IgD-negative memory B cell (primary cell): ENCODE results near the gene ANKRD24. TPM values are rescaled to one million over a fixed set of nuclear protein-coding genes. Genes with fewer than 3 reads are reported as not detected.
"Not testable (repeated sequence)": the region's sequence is repeated elsewhere in the genome, so short reads cannot be mapped to it uniquely, and the experiment has no call there.

ENCODE experiments used
- H3K27ac Mint-ChIP-seq, 3 donors: one replicate each; pipeline ENCODE4 v1.8.0; 2020 to 2022; ENCODE audit warnings: mild to moderate bottlenecking in 3 of 3, mixed read lengths in 3 of 3, moderate library complexity in 1 of 3
- H3K27me3 Mint-ChIP-seq: one replicate; pipeline ENCODE4 v1.8.0; 2021; ENCODE audit warnings: mixed read lengths
- H3K36me3 Mint-ChIP-seq: one replicate; pipeline ENCODE4 v1.8.0; 2020; ENCODE audit warnings: mild to moderate bottlenecking, mixed read lengths
- H3K4me1 Mint-ChIP-seq, 3 donors: one replicate each; pipeline ENCODE4 v1.8.0; 2020 to 2022; ENCODE audit warnings: mixed read lengths in 3 of 3, mild to moderate bottlenecking in 1 of 3
- H3K4me3 Mint-ChIP-seq, 4 donors: one replicate each; pipeline ENCODE4 v1.8.0; 2020 to 2022; ENCODE audit warnings: mild to moderate bottlenecking in 4 of 4, mixed read lengths in 4 of 4, moderate library complexity in 3 of 4
- H3K9me3 Mint-ChIP-seq, 3 donors: one replicate each; pipeline ENCODE4 v1.8.0; 2020 to 2021; ENCODE audit warnings: mixed read lengths in 3 of 3, mild to moderate bottlenecking in 1 of 3
- polyA plus RNA-seq: library from polyadenylated mRNA; unstranded; fragments of 300-500 nt; fragmentation: Illumina TruSeq; gene quantifications from one replicate; pipeline ENCODE4 v1.2.3, GENCODE V29; 2021

The ANKRD24 gene
- polyA plus RNA-seq, 1 donor from 2014 or later, result not detected

DNA sequence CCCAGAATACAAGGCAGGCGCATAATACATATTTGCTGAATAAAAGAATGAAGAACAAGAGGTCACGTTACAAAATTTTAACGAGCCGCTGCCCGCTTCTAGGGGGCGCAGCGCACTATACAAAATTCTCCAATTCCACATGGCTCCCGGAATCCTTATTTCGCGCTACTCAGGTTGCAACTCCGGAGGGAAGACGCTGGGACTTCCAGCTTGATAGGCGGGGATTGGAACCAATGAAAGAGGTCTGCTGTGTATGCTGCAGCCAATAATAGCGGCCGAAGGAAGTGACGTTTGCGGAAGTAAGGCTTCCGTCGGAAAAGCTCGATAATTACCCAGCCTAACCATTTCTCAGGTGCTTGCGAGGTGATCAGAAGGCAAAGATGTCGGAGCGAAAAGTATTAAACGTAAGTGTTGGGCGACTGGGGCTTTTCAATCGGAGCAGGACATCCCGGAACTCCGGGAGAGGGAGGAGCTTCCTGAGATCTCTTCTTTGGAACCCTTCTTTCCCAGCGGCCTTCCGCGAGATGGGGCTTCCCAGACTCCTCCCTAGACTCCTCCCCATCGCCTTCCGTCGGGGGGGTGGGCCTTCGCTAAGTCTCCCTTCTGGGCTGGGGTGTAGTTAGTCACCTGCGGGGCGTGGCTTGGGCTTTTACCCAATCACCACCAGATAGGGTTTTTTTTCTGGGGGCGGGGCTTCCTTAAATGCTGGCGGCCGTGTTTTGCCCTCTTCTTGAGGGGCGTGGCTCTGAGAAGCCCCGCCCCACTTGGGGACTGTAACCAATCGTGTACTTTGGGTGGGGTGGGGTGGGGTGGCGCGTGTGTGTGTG, 64.5 kb downstream of the ANKRD24 start, which contains the start of gene YJU2:
TSS of gene YJU2 (plus strand) at position 314 of the 827 bp plus-strand sequence. CDS start at position 381, 67 bp downstream.
- H3K9me3 Mint-ChIP-seq, result peaks cover 2 to 3% (median 3%) of the 10 kb centered on the region in 3 donors
- H3K36me3 Mint-ChIP-seq, result peaks cover 12% of the 10 kb centered on the region

DNA sequence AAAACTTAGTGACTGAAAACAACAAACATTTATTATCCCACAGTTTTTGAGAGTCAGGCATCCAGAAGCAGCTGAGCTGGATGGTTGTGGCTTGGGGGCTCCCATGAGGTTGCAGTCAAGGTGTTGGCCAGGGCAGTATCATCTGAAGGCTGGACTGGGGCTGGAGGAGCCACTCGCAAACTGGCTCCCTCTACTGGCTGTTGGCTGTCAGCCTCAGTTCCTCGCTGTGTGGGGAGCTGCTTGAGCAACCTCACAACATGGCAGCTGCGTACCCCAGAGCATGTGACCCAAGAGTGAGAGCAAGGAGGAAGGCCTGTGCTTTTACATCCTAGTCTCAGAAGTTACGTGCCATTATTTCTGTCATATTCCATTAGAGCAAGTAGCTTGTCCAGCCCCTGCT, 74.1 kb downstream of the ANKRD24 start:
- H3K27ac Mint-ChIP-seq, result peak overlapping the region in 1 of 3 donors; percentile 10
- peaks cover 10% of the 10 kb centered on the region for H3K36me3 Mint-ChIP-seq
- H3K4me1 Mint-ChIP-seq, result peaks cover 0 to 5% (median 4%) of the 10 kb centered on the region in 3 donors
- peaks cover 0 to 3% (median 2%) of the 10 kb centered on the region in 3 donors for H3K9me3 Mint-ChIP-seq
- H3K4me3 Mint-ChIP-seq, result no peak overlapping the region
- no peaks in the 10 kb centered on the region for H3K27me3 Mint-ChIP-seq

More for the DNA sequence above, 64.5 kb downstream of the ANKRD24 start, which contains the start of gene YJU2:
- peaks cover 3 to 12% (median 9%) of the 10 kb centered on the region in 3 donors for H3K4me1 Mint-ChIP-seq
- peak within 1 kb of the TSS; percentile 88 to 99 (median 98) for H3K4me3 Mint-ChIP-seq
- H3K27me3 Mint-ChIP-seq, result no peaks in the 10 kb centered on the region
- peak within 1 kb of the TSS; percentile 92 to 100 (median 100) for H3K27ac Mint-ChIP-seq

DNA sequence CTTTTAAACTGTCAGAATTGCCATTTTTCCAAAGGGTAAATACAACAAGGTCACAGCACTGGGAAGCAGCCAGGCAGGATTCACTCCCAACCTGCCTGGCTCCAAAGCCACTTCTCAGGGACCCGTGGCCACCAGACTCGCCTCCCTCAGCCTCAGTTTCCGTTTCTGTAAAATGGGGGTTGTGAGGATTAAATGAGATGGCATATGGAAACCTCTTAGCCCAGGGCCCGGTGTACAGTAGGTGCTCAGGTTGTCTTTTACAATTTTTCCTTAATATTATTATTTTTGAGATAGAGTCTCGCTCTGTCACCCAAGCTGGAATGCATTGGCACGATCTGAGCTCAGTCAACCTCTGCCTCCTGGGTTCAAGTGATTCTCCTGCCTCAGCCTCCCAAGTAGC, 74.5 kb downstream of the ANKRD24 start:
- no peak overlapping the region for H3K4me3 Mint-ChIP-seq
- no peak overlapping the region for H3K27ac Mint-ChIP-seq
- H3K4me1 Mint-ChIP-seq, result peaks cover 0 to 5% (median 4%) of the 10 kb centered on the region in 3 donors
- no peaks in the 10 kb centered on the region for H3K27me3 Mint-ChIP-seq
- H3K36me3 Mint-ChIP-seq, result peaks cover 10% of the 10 kb centered on the region
- H3K9me3 Mint-ChIP-seq, result peaks cover 0 to 3% (median 2%) of the 10 kb centered on the region in 3 donors

DNA sequence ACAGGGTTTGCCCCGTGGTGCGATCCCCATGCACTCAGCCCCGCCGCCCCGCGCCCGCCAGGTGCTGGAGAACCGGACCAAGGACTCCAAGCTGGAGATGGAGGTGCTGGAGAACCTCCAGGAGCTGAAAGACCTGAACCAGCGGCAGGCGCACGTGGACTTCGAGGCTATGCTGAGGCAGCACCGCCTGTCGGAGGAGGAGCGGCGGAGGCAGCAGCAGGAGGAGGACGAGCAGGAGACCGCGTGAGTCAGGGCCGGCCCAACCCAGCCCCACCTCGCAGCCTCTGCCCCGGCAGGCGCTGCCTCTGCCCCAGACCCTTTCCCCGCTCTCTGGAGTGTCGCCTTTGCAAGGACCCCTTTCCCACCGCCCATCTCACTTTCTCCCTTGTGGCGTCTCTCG, 75.7 kb downstream of the ANKRD24 start:
- H3K4me1 Mint-ChIP-seq, result peaks cover 0 to 5% (median 4%) of the 10 kb centered on the region in 3 donors
- no peak overlapping the region for H3K27ac Mint-ChIP-seq
- H3K9me3 Mint-ChIP-seq, result peaks cover 0 to 3% (median 2%) of the 10 kb centered on the region in 3 donors
- H3K4me3 Mint-ChIP-seq, result no peak overlapping the region
- H3K27me3 Mint-ChIP-seq, result no peaks in the 10 kb centered on the region
- peaks cover 7% of the 10 kb centered on the region for H3K36me3 Mint-ChIP-seq

DNA sequence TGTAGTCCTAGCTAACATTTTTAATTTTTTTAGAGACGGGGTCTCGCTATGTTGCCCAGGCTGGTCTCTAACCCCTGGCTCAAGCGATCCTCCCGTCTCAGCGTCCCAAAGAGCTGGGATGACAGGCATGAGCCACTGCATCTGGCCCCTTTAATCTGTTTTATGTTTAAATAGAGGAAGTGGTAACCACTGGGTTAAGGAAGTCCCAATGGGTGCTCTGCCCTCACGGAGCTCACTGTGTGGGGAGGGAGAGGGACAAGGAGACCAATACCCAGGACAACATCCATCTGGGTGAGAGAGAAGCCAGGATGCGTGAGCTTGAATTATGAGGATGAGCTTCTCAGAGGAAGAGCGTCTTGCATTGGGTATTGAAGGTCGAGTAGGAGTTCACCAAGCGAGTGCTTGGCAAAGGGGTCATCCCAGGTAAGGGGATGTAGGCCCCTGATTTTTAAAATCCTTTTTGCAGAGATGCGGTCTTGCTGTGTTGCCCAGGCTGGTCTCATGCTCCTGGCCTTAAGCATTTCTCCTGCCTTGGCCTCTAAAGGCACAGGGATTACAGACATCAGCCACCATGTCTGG, 78.2 kb downstream of the ANKRD24 start:
- Mint-ChIP-seq H3K4me3 (no peak overlapping the region), H3K36me3 (peaks cover 3% of the 10 kb centered on the region), H3K27me3 (no peaks in the 10 kb centered on the region), H3K27ac (peak overlapping the region; percentile 5 to 52 (median 18)), H3K9me3 (no peaks in the 10 kb centered on the region), H3K4me1 (peaks cover 0 to 5% (median 4%) of the 10 kb centered on the region in 3 donors)

DNA sequence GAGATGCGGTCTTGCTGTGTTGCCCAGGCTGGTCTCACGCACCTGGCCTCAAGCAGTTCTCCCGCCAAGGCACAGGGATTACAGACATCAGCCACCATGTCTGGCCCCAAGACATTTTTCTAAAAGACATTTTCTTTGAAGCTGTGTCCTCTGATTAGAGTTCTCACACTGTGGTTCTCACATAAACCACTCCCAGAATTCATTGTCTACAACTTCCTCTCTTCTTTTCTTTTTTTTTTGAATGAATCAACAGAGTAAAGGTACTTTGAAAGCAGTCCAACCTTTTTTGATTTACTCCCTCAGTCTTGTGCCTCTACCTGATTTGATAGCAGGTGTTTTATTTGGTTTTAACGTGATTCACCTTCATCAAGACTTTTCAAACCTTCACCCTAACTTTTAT, 82.3 kb downstream of the ANKRD24 start:
- Mint-ChIP-seq H3K4me3 (peak overlapping the region in 2 of 4 donors; percentile 17 to 33), H3K4me1 (peaks cover 0 to 12% (median 4%) of the 10 kb centered on the region in 3 donors)

DNA sequence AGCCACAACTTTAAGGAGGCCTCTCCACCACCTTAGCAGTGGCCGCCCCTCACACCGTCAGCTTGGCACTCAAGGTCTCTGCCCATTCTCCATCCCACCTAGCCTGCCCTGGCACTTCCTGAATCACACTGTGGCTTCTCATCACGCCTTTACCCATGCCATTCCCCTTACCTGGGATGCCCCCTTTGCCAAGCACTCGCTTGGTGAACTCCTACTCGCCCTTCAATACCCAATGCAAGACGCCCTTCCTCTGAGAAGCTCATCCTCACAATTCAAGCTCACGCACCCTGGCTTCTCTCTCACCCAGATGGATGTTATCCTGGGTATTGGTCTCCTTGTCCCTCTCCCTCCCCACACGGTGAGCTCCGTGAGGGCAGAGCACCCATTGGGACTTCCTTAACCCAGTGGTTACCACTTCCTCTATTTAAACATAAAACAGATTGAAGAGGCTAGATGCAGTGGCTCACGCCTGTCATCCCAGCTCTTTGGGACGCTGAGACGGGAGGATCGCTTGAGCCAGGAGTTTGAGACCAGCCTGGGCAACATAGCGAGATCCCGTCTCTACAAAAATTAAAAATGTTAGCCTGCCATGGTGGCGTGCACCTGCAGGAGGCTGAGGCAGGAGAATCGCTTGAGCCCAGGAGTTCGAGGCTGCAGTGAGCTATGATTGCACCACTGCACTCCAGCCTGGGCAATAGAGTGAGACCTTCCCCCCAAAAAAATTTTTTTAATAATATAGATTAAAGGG, 83.9 kb downstream of the ANKRD24 start:
- Mint-ChIP-seq H3K27me3 (no peaks in the 10 kb centered on the region), H3K4me3 (no peak overlapping the region), H3K4me1 (peaks cover 0 to 10% (median 0%) of the 10 kb centered on the region in 3 donors), H3K27ac (peak overlapping the region in 2 of 3 donors; percentile 14 to 89), H3K9me3 (no peaks in the 10 kb centered on the region), H3K36me3 (peaks cover 5% of the 10 kb centered on the region)

More for the DNA sequence above, 82.3 kb downstream of the ANKRD24 start:
- Mint-ChIP-seq H3K36me3 (peaks cover 3% of the 10 kb centered on the region), H3K27ac (peak overlapping the region; percentile 18 to 86 (median 39)), H3K27me3 (no peaks in the 10 kb centered on the region), H3K9me3 (no peaks in the 10 kb centered on the region)

DNA sequence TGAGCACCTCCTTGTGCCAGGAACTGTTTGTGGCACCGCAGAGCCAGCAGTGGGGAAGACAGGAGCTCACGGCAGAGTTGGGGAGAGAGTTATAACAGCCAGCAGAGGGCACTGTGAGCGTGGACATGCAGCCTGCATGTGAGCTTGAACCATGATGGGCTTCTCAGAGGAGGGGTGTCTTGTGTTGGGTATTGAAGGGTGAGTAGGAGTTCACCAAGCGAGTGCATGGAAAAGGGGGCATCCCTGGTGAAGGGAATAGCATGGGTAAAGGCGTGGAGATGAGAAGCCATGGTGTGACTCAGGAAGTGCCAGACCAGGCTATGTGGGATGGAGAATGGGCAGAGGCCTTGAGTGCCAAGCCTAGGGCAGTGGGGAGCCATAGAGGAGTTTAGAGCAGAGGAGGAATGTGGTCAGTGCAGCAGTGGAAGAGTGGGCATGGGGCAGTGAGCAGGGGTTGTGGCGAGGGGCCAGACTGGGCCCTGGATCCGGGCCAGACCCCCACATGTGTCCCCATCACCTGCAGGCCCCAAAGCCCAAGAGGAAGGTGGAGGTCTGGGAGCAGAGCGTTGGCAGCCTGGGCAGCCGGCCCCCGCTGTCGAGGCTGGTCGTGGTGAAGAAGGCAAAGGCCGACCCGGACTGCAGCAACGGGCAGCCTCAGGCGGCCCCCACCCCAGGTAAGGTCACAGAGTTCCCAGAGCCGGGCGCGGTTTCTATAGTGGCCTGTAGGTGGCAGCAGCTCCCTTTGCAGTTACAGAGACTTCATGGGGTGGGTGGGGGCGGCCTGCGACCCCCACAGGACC, 84.8 kb downstream of the ANKRD24 start:
- Mint-ChIP-seq H3K27me3 (no peaks in the 10 kb centered on the region), H3K4me1 (peaks cover 0 to 10% (median 0%) of the 10 kb centered on the region in 3 donors), H3K36me3 (peaks cover 5% of the 10 kb centered on the region), H3K4me3 (peak overlapping the region in 1 of 4 donors; percentile 60), H3K9me3 (no peaks in the 10 kb centered on the region), H3K27ac (peak overlapping the region in 1 of 3 donors; percentile 40)

DNA sequence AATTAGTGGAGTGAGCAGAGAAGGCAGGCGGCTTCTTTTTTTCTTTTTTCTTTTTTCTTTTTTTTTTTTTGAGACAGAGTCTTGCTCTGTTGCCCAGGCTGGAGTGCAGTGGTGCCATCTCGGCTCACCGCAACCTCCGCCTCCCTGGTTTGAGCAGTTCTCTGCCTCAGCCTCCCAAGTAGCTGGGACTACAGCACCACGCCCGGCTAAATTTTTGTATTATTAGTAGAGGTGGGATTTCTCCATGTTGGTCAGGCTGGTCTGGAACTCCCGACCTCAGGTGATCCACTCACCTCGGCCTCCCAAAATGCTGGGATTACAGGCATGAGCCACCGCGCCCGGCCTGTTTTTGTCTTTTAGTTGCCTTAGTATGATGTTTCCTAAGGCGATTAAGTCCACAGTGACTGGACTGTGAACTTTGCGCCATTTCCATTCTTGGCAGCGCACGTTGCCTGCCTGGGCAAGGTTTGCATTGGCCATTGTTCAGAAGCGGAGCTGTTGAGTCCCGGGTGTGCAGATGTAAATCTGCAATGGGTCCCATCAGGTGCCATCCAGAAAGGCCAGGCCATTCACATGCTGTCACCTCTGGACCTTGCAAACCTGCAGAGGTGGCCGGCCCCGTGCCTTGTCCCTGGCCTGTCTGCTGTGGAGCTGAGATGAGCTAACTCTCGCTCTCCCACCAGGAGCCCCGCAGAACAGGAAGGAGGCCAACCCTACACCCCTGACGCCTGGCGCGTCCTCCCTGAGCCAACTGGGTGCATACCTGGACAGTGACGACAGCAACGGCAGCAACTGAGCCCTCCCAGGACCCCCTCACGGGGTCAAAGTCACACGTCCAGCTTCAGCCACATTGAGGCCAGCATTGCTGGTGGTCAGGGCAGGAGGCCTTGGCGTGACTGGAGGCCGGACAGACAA, 85.7 kb downstream of the ANKRD24 start:
- H3K36me3 Mint-ChIP-seq, result peaks cover 5% of the 10 kb centered on the region

DNA sequence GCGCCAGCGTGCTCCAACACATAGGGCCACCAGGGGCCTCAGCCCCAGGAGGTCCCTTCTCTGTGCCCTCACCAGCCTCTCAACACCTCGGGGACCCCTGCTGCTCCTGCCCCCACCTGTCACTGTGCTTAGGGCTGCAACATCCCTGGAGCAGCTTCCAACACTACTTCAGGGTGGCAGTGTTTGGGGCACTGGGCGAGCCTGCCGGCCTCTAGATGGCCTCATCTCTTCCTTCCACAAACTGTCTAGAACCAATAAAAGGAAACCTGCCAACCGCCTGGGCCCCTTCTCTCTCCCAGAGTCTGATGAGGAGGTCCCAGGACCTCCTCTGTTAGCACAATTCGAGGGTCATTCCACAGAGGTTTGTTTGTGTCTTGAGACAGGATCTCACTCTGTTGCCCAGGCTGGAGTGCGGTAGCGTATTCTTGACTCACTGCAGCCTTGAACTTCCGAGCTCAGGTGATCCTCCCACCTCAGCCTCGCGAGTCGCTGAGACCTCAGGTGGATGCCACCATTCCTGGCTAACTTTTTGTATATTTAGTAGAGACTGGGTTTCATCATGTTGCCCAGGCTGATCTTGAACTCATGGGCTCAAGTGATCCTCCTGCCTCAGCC, 86.4 kb downstream of the ANKRD24 start:
- Mint-ChIP-seq H3K36me3 (peaks cover 5% of the 10 kb centered on the region), H3K4me3 (peak overlapping the region in 1 of 4 donors; percentile 28), H3K27me3 (no peaks in the 10 kb centered on the region), H3K27ac (peak overlapping the region in 1 of 3 donors; percentile 28), H3K4me1 (peaks cover 0 to 10% (median 0%) of the 10 kb centered on the region in 3 donors), H3K9me3 (no peaks in the 10 kb centered on the region)

More for the DNA sequence above, 85.7 kb downstream of the ANKRD24 start:
- H3K9me3 Mint-ChIP-seq, result no peaks in the 10 kb centered on the region
- H3K27ac Mint-ChIP-seq, result peak overlapping the region in 1 of 3 donors; percentile 40
- peaks cover 0 to 10% (median 0%) of the 10 kb centered on the region in 3 donors for H3K4me1 Mint-ChIP-seq
- no peak overlapping the region for H3K4me3 Mint-ChIP-seq
- no peaks in the 10 kb centered on the region for H3K27me3 Mint-ChIP-seq

DNA sequence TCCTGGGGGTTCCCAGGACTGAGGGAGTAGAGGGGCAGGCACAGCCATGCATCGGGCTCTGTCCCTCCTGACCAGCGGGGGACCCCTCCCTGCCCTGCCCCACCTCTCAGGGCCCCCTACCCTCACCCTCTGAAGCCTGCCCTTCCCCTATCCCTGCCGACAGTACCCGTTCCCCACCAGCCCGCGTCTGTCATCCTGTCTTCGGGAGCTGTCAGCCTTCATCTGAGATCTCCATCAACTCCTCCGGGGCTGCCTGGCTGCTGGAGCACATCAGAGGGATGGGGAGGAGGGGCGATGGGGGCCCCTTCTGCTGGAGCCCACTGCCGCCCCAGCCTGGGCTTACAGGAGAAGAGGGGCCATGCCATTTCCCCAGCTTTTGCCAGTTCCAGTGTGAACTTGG, 90.4 kb downstream of the ANKRD24 start:
- H3K36me3 Mint-ChIP-seq, result peaks cover 2% of the 10 kb centered on the region
- H3K9me3 Mint-ChIP-seq, result no peaks in the 10 kb centered on the region
- no peak overlapping the region for H3K4me3 Mint-ChIP-seq
- H3K4me1 Mint-ChIP-seq, result no peaks in the 10 kb centered on the region
- H3K27ac Mint-ChIP-seq, result no peak overlapping the region
- peaks cover 3% of the 10 kb centered on the region for H3K27me3 Mint-ChIP-seq

DNA sequence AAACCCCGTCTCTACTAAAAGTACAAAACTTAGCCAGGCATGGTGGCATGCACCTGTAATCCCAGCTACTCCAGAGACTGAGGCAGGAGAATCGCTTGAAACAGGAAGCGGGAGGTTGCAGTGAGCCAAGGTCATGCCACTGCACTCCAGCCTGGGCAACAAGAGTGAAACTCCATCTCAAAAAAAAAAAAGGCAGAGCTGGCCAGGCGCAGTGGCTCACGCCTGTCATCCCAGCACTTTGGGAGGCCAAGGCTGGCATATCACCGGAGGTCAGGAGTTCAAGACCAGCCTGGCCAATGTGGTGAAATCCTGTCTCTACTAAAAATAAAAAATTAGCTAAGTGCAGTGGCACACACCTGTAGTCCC, 91.8 kb downstream of the ANKRD24 start:
- H3K4me1 Mint-ChIP-seq, H3K27ac Mint-ChIP-seq, H3K27me3 Mint-ChIP-seq, H3K36me3 Mint-ChIP-seq, H3K9me3 Mint-ChIP-seq, H3K4me3 Mint-ChIP-seq: not testable (repeated sequence)
